Nephron progenitor cell (in vitro differentiated cells): ENCODE measurements around the gene SLC4A4.

Experiments
- DNase-seq: peaks from one replicate; pipeline ENCODE4 v3.0.0; 2021
- H3K27ac Mint-ChIP-seq: 2 replicates; pipeline ENCODE4 v1.8.0; 2021; ENCODE audit warnings: mild to moderate bottlenecking, moderate library complexity, mixed read lengths
- H3K27me3 Mint-ChIP-seq: 2 replicates; pipeline ENCODE4 v1.8.0; 2021; ENCODE audit warnings: mild to moderate bottlenecking, low read depth, mixed read lengths; ENCODE audit not compliant: poor library complexity
- H3K36me3 Mint-ChIP-seq: 2 replicates; pipeline ENCODE4 v1.8.0; 2021; ENCODE audit warnings: low read depth, mixed read lengths
- H3K4me1 Mint-ChIP-seq: 2 replicates; pipeline ENCODE4 v1.8.0; 2021; ENCODE audit warnings: mixed read lengths
- H3K4me3 Mint-ChIP-seq: 2 replicates; pipeline ENCODE4 v1.8.0; 2021; ENCODE audit warnings: mild to moderate bottlenecking, moderate library complexity, mixed read lengths
- H3K9me3 Mint-ChIP-seq: 2 replicates; pipeline ENCODE4 v1.8.0; 2021; ENCODE audit warnings: mild to moderate bottlenecking, moderate library complexity, mixed read lengths
- CTCF ChIP-seq: fragments of 200-600 bp; sonication (generic); IDR thresholded peaks from 2 replicates; pipeline ENCODE4 v1.5.0; 2021; ENCODE audit warnings: antibody characterized with exemption

The SLC4A4 gene

DNA sequence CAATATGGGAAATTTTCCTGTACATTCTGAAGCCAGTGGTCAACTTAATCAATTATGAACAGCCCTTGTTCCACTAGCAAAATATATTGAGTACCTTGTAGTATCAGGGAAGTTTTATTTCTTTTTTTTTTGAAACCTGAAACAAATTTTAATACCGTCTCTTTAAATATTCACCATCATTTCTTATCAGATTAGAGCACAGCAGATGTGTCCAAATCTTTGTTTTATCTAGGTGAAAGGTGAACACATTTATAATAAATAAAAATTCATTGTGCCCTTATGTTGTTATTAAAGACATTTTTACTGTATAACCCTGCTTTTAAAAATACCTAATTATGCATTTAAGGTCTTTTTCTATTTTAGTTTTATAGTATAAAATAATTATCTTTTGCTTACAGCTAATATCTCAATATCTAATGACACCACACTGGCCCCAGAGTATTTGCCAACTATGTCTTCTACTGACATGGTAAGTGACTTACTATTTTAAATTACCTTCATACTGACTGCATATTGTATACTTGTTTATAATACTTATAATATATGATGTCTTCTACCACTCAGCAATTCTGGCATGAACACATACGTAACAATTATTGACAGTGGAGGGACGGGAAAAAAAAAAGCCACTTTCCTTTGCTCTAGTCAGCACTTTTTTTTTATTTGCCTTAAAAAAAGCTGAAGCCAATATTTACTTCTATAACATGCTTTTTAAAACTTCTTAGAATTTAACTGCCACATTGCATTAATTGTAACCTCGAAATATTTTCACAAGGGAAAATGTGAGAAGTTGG is 147.9 kb downstream of the SLC4A4 start:
- peaks cover 20% of the 10 kb centered on the region for H3K4me1 Mint-ChIP-seq
- no peak for DNase-seq
- H3K27ac Mint-ChIP-seq = peak overlapping the region; percentile 97
- H3K36me3 Mint-ChIP-seq = peaks cover 5% of the 10 kb centered on the region
- H3K9me3 Mint-ChIP-seq = peaks cover 12% of the 10 kb centered on the region
- peak overlapping the region; percentile 66 for H3K4me3 Mint-ChIP-seq
- H3K27me3 Mint-ChIP-seq = no peaks in the 10 kb centered on the region
- no peak for TF ChIP-seq CTCF

- peak overlapping the region; percentile 66 for H3K4me3 Mint-ChIP-seq
- H3K9me3 Mint-ChIP-seq = peaks cover 12% of the 10 kb centered on the region
- DNase-seq = peak; percentile 4
- no peaks in the 10 kb centered on the region for H3K27me3 Mint-ChIP-seq
- H3K27ac Mint-ChIP-seq = peak overlapping the region; percentile 97
- TF ChIP-seq CTCF = no peak
- peaks cover 20% of the 10 kb centered on the region for H3K4me1 Mint-ChIP-seq
- peaks cover 5% of the 10 kb centered on the region for H3K36me3 Mint-ChIP-seq
Observed at GRCh38 chr4:71487344-71487920, 148.6 kb downstream of the SLC4A4 start.

- no peak for TF ChIP-seq CTCF
- Mint-ChIP-seq H3K4me1 (peaks cover 5% of the 10 kb centered on the region), H3K27ac (no peak overlapping the region), H3K9me3 (no peaks in the 10 kb centered on the region), H3K4me3 (no peak overlapping the region), H3K27me3 (peaks cover 5% of the 10 kb centered on the region), H3K36me3 (no peaks in the 10 kb centered on the region)
- no peak for DNase-seq
Observed at GRCh38 chr4:71494539-71494938, 155.7 kb downstream of the SLC4A4 start.

DNA sequence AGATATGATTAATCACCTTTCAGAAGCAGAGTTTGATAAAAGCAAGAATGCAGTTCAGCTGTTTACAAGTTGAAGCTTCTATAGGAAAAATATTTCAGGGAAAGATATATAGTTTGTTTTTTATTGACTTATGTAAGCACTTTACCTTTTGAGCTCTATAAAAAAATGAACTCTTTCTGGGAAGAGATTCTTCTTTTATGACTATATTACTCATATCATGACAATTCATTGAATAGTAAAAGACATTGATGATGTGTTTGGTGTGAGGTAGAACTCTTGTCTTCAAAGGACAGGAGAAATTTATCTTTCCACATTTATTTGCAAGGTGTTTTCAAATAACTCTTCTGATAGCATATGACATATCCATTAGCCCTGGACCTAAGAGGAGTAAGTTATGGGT is 156.6 kb downstream of the SLC4A4 start:
- Mint-ChIP-seq H3K27ac (no peak overlapping the region), H3K4me1 (peaks cover 5% of the 10 kb centered on the region), H3K4me3 (no peak overlapping the region), H3K27me3 (peaks cover 5% of the 10 kb centered on the region), H3K9me3 (no peaks in the 10 kb centered on the region), H3K36me3 (no peaks in the 10 kb centered on the region)
- no peak for TF ChIP-seq CTCF
- no peak for DNase-seq

- H3K4me3 Mint-ChIP-seq = no peak overlapping the region
- H3K27ac Mint-ChIP-seq = no peak overlapping the region
- H3K9me3 Mint-ChIP-seq = no peaks in the 10 kb centered on the region
- no peak for DNase-seq
- no peak for TF ChIP-seq CTCF
- peaks cover 5% of the 10 kb centered on the region for H3K27me3 Mint-ChIP-seq
- H3K4me1 Mint-ChIP-seq = peaks cover 5% of the 10 kb centered on the region
- no peaks in the 10 kb centered on the region for H3K36me3 Mint-ChIP-seq
Observed at GRCh38 chr4:71497078-71497477, 158.3 kb downstream of the SLC4A4 start.

GRCh38 chr4:71498002-71498401 is 159.2 kb downstream of the SLC4A4 start:
- Mint-ChIP-seq H3K27ac (no peak overlapping the region), H3K4me1 (peaks cover 5% of the 10 kb centered on the region), H3K36me3 (no peaks in the 10 kb centered on the region), H3K4me3 (no peak overlapping the region), H3K9me3 (no peaks in the 10 kb centered on the region), H3K27me3 (peaks cover 5% of the 10 kb centered on the region)
- DNase-seq = no peak
- no peak for TF ChIP-seq CTCF
